Measurements from ENCODE around the gene ZNF607. TPM values are rescaled to one million over a fixed set of nuclear protein-coding genes. Genes with fewer than 3 reads are reported as not detected.
A peak's percentile ranks its signal among the peaks of the same experiment; 100 is the strongest.

ZNF607 gene
- total and polyA plus RNA-seq, 2 of the 8 experiments (the other 6 are each of a cell fraction or from before 2014, with no cell fraction given) = 6.7 to 15.9 TPM

- H3K4me3 ChIP-seq (ENCODE audit: extremely low read depth in 1 of 4, insufficient read depth in 2 of 4, low read depth in 3 of 4, low read length in 4 of 4) = peak overlapping the region; percentile 64 to 74 (median 70)
- no peak overlapping the region for H2BK5ac ChIP-seq (ENCODE audit: low read depth, low read length)
- peak overlapping the region in 1 of 4 experiments; percentile 15; a peak in 2 of 7 replicates for H3K9ac ChIP-seq (replicated peaks in 1 of 4; ENCODE audit: extremely low read depth in 1 of 4, low read depth in 3 of 4, low read length in 3 of 4)
- H4K20me1 ChIP-seq (replicated peaks in 1 of 2; ENCODE audit: control insufficient read depth in 1 of 2, insufficient read depth in 2 of 2, low read length in 2 of 2) = peaks cover 0 to 7% of the 10 kb centered on the region in 2 experiments
- H2AFZ ChIP-seq (ENCODE audit: low read length) = peak overlapping the region; percentile 86
- H2BK12ac ChIP-seq (ENCODE audit: low read depth, low read length) = no peak overlapping the region
- peak overlapping the region; percentile 42 for H3K56ac ChIP-seq (replicated peaks; ENCODE audit: insufficient read length, low read depth, low read length)
- no peak overlapping the region for H3K4ac ChIP-seq (replicated peaks; ENCODE audit: insufficient read length, low read depth, low read length)
- H3K14ac ChIP-seq (ENCODE audit: insufficient read length) = no peak overlapping the region
- H4K91ac ChIP-seq (replicated peaks; ENCODE audit: insufficient read length, low read length) = peak overlapping the region; percentile 84
- H2BK120ac ChIP-seq (replicated peaks; ENCODE audit: low read depth, low read length) = no peak overlapping the region
- H3K4me1 ChIP-seq (replicated peaks in 1 of 4; ENCODE audit: control insufficient read depth in 3 of 4, insufficient read depth in 4 of 4, low read length in 3 of 4) = peaks cover 0 to 2% (median 0%) of the 10 kb centered on the region in 4 experiments; a peak in 1 of 7 replicates
- H3K9me3 ChIP-seq (ENCODE audit: insufficient read depth in 2 of 2, low read depth in 1 of 2, low read length in 1 of 2) = no peaks in the 10 kb centered on the region; a peak in 1 of 4 replicates
- no peaks in the 10 kb centered on the region for H3K79me1 ChIP-seq (ENCODE audit: low read depth, low read length)
- no peak for FAIRE-seq
- H3K23ac ChIP-seq (ENCODE audit: insufficient read length) = no peak overlapping the region
- peaks cover 0 to 6% (median 2%) of the 10 kb centered on the region in 4 experiments; a peak in 2 of 8 replicates for H3K36me3 ChIP-seq (ENCODE audit: control insufficient read depth in 2 of 4, insufficient read depth in 4 of 4, low read length in 3 of 4)
- H3K4me2 ChIP-seq (ENCODE audit: insufficient read depth in 1 of 2, low read depth in 2 of 2, low read length in 2 of 2) = peak overlapping the region; percentile 69 to 76
- no peaks in the 10 kb centered on the region for H3K79me2 ChIP-seq (ENCODE audit: control insufficient read depth in 1 of 2, insufficient read depth in 2 of 2, low read length in 2 of 2)
- no peak overlapping the region for H3K18ac ChIP-seq (ENCODE audit: extremely low read depth, low read length)
- ChIA-PET POLR2A (ENCODE audit: partially characterized antibody) (interaction anchor here (1.1 to 2.3 kb wide), 2 partner anchors 88 to 186 kb away, joined by 3 to 5 read pairs; partner anchors contain the start of genes ZNF573 and ZNF793), CTCF (ENCODE audit: partially characterized antibody) (interaction anchor here (0.9 kb wide), 1 partner anchor 13 kb away, joined by 3 read pairs; no protein-coding TSS in a partner anchor)
- 3% methylated on average over 46 of the region's 48 CpGs; no CpG with 5 or more reads in 1 of the 2 experiments for WGBS, 2 experiments (ENCODE audit: extremely low coverage in 1 of 2, insufficient coverage in 1 of 2, insufficient read length in 1 of 2, insufficient replicate concordance in 2 of 2, low coverage in 1 of 2, low lambda C conversion rate in 2 of 2, missing lambda C conversion rate in 1 of 2)
- no peak overlapping the region; the same call in 1 of the 2 replicates for H4K8ac ChIP-seq (ENCODE audit: extremely low read depth, insufficient read depth, low read length)
- peaks cover 1 to 16% (median 9%) of the 10 kb centered on the region in 4 experiments; a peak in 5 of 7 replicates for H3K27me3 ChIP-seq (replicated peaks in 1 of 4; ENCODE audit: control insufficient read depth in 3 of 4, extremely low read depth in 1 of 4, insufficient read depth in 3 of 4, low read length in 3 of 4)
- no peak overlapping the region for H4K5ac ChIP-seq (ENCODE audit: insufficient read length, low read depth, low read length)
- peaks cover 4% of the 10 kb centered on the region for H3K23me2 ChIP-seq (ENCODE audit: low read depth, low read length)
- DNase-seq (ENCODE audit: low read depth in 1 of 2, low spot score in 2 of 2) = peak; percentile 69 to 86
- no peak overlapping the region for H2BK15ac ChIP-seq (ENCODE audit: low read length)
- H2BK20ac ChIP-seq (ENCODE audit: low read length) = no peak overlapping the region
- H3K27ac ChIP-seq (ENCODE audit: low read depth, low read length) = no peak overlapping the region
- no peak overlapping the region for H2AK5ac ChIP-seq (ENCODE audit: low read depth, low read length)
- TF ChIP-seq GTF2F1 (IDR thresholded peaks at IDR 0.05; ENCODE audit: borderline replicate concordance, low read depth, low read length) (no peak), SIN3A (conservative IDR thresholded peaks at IDR 0.05 in 1 of 2, IDR thresholded peaks at IDR 0.05 in 1 of 2; ENCODE audit: low read depth in 1 of 2, low read length in 2 of 2) (0 out of 4 replicates have a peak, but pooled peaks of 1 of the 2 experiments have one; percentile 70), TEAD4 (IDR thresholded peaks at IDR 0.05; ENCODE audit: low read depth, low read length) (no peak), CBX5 (IDR thresholded peaks at IDR 0.05; ENCODE audit: low read depth, low read length) (no peak), BCL11A (IDR thresholded peaks at IDR 0.05; ENCODE audit: low read depth in 2 of 2, low read length in 2 of 2) (no peak), RAD21 (IDR thresholded peaks at IDR 0.05 in 1 of 2, conservative IDR thresholded peaks at IDR 0.05 in 1 of 2; ENCODE audit: low read depth in 2 of 2, low read length in 2 of 2) (peak; percentile 1 to 12; a peak in 2 of 4 replicates), ASH2L (IDR thresholded peaks at IDR 0.05; ENCODE audit: low read length) (peak; percentile 82), POLR2AphosphoS5 (IDR thresholded peaks at IDR 0.05; ENCODE audit: low read depth, low read length) (0 out of 2 replicates have a peak, but pooled peaks have one; percentile 30), PHF8 (conservative IDR thresholded peaks at IDR 0.05; ENCODE audit: low read depth, low read length) (peak; percentile 34; the same call in 1 of the 2 replicates), SIRT6 (IDR thresholded peaks at IDR 0.05; ENCODE audit: low read length) (no peak), EZH2 (IDR thresholded peaks at IDR 0.05; ENCODE audit: low read depth, low read length, severe bottlenecking) (no peak)
Measured at GRCh38 chr19:37691881-37692504, 27.6 kb downstream of the ZNF607 start.
